Measurements from ENCODE around the gene MYEF2. TPM values are rescaled to one million over a fixed set of nuclear protein-coding genes. Genes with fewer than 3 reads are reported as not detected.

MYEF2 gene
- total RNA-seq, result 2.6 and 4.1 TPM in 2 replicates

GRCh38 chr15:48177766-48178647 is at the start of gene MYEF2:
TSS of gene MYEF2 (minus strand) at chr15:48178295. CDS start at chr15:48178237, 58 bp downstream.

GRCh38 chr15:48205981-48206380 is 27.9 kb upstream of the MYEF2 start, which contains the start of gene SLC12A1:
TSS of gene SLC12A1 (plus strand) at chr15:48206302. CDS start at chr15:48207720, 1,418 bp downstream.

GRCh38 chr15:48191574-48192225 is 13.6 kb upstream of the MYEF2 start, which contains the start of gene CTXN2:
TSS of gene CTXN2 (plus strand) at chr15:48191665. CDS start at chr15:48201301, 9,636 bp downstream.

GRCh38 chr15:48120745-48121144 is 57.4 kb downstream of the MYEF2 start, which contains the start of gene SLC24A5:
TSS of gene SLC24A5 (plus strand) at chr15:48120990. CDS start at chr15:48121045, 55 bp downstream.

Other genes starting within 250 kb of the MYEF2 start
- gene SLC24A5, start 57.3 kb downstream of the MYEF2 start, total RNA-seq, result not detected in 2 replicates
- gene CTXN2, start 13.4 kb upstream of the MYEF2 start, total RNA-seq, result not detected in 2 replicates
- gene SLC12A1, start 28.0 kb upstream of the MYEF2 start, total RNA-seq, result 0.13 TPM in 1 of 2 replicates, not detected in the other
- gene DUT, start 153.1 kb upstream of the MYEF2 start, total RNA-seq, result 90.1 and 106 TPM in 2 replicates